NCI-H526 (cell line): ENCODE data around the gene ARL8A.
"Not testable (repeated sequence)": the region's sequence is repeated elsewhere in the genome, so short reads cannot be mapped to it uniquely, and the experiment has no call there.

ENCODE experiments used
- DNase-seq, 2 experiments: peaks; one replicate each; lab custom pipeline; 2025; lab: John Stamatoyannopoulos, UW

Gene ARL8A

DNA sequence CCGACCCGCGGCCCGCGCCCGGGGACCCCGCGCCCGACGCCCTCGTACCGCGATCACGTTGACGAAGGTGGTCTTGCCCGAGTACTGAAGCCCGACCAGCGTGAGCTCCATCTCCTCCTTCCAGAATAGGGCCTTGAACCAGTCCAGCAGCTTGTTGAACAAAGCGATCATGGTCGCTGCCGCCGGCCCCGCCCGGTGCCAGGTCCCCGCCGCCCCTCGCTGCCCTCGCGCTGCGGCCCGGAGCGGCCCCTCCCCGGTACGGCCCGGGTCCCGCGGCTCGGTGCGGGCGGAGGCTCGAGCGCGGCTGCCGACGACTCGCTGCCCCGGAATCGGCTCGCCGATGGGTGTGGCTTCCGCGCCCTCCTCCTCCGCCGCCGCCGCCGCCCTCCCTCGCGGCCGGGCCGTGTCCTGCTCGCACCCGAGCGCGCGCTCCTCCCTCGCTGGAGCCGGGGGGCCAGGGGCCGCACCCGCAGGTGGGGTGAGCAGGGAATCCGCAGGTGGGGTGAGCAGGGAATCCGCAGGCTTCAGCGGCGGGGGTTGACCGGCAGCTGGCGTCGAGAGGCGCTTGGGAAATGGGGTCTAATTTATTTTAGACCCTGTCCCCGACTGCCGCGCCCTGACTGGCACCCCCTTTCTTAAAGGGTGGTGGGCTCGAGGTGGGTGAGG, at the start of gene ARL8A:
Gene ARL8A (minus strand): TSS at position 336 of the 666 bp plus-strand sequence. CDS start 165 bp downstream, at position 171.
- DNase-seq = peak in 1 of 2 experiments; percentile 70

DNA sequence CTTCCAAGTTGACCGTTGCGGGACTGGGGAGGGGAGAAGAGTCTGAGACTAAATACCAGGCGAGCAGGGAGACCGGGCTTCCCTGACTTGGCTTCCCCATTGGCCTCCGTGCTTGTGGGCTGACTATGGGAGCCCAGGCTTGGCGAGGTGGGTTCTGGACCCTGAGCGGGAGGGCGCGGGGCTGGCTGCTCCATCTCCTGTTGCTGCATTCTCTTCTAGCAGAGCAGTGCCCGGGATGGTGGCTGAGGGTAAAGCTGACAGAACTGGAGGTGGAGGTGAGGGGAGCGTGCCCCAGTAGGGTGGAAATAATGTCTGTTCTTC, 49.8 kb upstream of the ARL8A start:
- DNase-seq = no peak

DNA sequence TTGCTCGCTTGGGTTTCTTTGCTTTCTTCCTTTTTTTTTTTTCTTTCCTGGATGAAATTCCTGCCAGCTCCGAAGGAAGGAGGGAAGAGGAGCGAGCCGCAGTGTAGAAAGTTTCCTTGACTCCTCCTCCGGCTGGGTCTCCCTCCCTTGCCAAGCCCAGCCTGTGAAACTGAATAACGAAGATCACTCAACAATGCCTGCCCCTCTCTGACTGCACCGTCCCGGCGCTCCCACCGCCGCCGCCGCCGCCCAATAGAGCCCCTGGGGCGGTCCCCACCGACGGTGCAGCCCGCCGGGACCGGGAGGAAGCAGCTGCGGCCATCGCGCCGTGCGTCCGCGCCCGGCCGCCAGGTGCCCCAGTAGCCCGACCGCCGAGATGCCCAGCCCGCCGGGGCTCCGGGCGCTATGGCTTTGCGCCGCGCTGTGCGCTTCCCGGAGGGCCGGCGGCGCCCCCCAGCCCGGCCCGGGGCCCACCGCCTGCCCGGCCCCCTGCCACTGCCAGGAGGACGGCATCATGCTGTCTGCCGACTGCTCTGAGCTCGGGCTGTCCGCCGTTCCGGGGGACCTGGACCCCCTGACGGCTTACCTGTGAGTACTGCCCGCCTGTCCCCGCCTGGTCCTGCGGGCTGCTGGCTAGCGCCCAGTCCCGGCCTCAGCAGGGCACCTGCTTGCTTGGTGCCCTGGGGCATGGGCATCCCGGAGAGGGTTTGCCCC, 49.2 kb upstream of the ARL8A start, which contains the start of gene LGR6:
Gene LGR6 (plus strand): TSS at position 186 of the 714 bp plus-strand sequence. CDS start 191 bp downstream, at position 377.
- peak in 1 of 2 experiments; percentile 30 for DNase-seq

DNA sequence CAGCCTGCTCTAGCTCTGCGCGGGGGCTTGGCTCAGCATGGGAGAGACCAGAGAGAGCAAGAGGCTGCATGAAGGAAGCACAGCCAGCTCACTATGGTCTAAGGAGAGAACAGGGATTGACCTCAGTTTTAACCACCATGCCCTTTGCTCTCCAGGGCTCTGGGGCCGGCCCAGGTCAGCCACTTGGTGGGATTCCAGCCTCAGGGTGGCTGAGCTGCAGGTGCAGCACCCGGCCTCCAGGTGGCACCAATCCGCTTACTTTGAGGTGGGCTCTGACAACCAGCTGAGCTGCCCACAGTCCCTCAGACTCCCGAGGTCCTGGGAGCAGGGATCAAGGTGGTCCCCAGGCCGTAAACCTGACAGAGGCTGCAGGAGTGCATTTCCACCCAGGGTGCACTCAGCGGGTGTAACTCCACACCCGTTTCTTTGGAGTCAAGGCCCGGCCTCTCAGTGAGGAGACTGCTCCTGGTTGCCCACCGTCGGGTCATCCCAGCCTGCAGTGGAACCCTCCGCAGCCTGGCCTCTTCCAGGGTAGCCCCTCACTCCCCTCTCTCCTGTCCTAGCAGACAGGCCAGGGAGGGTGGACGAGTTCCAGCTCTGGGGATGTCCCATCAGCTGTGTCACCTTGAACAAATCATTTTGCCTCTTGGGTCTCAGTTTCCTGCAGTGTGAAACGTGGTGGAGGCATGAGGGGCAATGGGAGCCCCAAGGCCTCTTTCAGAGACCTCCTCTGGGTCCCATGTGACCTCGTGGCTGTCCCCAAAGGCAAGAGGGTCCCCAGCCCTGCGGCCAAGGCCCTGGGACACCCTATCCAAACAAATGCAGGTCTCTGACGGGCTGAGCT, 48.5 kb upstream of the ARL8A start:
- DNase-seq = peak in 1 of 2 experiments; percentile 70

DNA sequence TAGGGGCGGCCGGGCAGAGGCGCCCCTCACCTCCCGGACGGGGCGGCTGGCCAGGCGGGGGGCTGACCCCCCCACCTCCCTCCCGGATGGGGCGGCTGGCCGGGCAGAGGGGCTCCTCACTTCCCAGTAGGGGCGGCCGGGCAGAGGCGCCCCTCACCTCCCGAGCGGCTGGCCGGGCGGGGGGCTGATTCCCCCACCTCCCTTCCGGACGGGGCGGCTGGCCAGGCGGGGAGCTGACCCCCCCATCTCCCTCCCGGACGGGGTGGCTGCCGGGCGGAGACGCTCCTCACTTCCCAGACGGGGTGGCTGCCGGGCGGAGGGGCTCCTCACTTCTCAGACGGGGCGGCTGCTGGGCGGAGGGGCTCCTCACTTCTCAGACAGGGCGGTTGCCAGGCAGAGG, 46.9 kb upstream of the ARL8A start:
- not testable (repeated sequence) for DNase-seq

DNA sequence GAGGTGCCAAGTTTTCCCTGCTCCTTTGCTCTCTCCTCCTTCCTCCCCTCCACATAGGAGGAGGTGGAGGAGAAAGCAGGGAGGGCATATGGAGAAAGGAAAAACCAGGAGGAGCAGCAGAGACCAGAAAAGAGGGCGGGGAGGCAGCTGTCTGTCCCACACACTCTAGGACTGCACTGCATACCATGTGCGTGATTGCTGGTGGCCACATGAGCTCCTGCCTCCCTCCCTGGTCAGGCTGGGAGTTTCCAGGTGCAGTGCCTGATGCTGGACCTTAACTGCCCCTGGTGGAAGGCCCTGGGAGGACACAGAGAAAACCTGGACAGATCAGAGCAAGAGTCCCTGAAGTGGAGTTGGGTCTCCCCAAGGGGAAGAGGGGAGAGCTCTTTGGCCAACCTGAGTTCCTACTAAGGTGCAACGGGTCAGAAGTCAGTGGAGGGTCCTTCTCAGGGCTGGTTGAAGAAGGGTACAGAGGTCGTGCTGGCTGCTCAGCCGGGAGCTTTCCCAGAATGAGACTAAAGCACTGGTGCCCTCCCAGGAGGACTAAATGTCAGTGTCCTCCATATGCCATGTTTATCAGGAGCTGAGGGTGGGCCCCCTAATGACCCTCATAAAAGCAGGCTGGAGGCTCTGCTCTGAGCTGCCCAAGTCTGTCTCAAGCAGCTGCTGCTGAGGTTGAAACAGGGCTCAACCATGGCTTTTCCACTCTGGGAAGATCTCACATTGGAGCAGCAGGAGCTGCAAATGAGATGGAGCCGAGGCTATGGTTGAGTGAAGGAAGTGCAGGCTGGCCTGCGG, 45.6 kb upstream of the ARL8A start:
- no peak for DNase-seq

DNA sequence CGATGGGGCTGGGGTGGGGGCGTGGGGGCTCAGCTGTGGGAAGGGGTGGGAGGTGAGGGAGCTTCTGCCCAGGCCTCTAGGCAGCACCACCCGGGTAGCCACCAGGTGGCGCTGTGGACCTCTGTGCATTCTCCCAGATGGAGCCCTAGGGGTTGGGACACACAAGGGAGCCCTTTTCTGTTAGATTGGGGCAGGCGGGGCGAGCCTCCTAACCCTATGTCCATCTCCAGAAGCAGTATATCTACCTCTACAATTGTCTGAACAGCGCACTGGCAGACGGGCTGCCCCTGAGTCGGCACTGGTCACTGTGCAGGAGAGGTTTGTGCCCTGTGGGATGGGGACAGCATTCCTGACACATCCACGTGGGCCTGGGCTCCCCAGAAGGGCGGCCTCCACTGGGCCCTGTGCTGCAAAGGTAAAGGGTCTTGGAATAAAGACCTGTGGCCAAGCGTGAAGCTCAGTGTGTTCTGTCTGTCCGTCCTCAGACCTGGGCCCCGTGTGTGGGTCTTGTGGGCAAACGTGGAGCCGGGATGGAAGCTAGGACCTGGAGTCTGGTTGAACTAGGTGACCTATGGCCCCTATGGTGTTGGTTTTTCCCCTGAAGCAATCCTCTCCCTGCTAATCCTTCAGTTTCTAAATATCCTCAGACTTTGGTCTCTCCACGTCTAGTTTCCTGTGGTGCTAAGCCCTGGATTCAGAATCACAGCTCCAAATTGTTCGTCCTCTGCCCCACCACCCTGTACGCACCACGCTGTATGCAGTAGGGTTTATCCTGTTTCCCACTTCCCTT, 44.7 kb upstream of the ARL8A start:
- peak in 1 of 2 experiments; percentile 72 for DNase-seq

DNA sequence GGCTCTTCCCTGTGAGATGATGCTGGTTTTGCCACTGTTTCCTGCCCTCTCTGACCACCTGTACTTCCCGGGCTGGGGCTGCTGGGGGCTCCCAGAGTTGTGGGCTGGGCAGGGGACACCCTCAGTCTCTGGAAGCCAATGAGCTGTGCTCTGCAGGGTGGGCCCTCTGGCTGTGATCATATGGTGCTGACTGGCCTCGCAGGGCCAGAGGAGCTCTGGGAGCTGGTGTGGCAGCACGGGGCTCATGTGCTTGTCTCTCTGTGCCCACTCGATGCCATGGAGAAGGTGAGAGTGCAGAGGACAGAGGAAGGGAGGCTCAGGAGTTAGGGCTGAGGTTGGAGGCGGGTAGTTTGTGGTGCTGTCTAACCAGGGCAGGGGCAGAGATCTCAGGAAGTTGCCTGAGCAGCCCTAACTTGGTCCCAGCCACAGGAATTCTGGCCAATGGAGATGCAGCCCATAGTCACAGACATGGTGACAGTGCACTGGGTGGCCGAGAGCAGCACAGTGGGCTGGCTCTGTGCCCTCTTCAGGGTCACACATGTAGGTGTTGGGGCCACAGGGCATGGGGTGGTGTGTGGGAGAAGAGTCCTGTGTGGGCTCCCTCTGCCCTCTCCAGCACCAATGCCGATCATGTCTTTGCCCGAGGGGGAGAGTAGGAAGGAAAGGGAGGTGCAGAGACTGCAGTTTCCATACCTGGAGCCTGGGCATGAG, 43.3 kb upstream of the ARL8A start:
- DNase-seq = no peak

DNA sequence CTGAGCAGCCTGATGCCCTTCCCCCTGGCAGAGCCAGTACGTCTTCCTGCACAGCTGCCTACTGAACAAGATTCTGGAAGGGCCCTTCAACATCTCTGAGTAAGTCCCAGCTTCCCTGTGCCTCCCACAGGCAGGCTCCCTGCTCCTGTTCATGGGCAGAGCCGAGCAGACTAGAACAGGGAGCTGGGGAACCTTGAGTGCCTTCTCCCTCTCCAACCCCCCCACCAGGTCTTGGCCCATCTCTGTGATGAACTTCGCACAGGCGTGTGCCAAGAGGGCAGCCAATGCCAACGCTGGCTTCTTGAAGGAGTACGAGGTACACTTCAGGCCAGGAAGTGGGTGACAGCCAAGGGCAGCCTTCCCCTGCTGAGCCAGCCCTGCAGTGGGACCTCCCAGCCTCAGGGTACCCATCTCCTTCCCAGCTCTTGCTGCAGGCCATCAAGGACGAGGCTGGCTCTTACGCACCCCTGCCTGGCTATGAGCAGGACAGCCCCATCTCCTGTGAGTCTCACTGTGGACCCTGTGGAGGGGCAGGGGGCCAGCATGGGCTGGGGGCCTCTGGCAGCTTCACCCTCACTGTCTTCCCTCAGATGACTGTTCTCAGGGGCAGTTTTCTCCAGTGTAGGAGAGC, 42.6 kb upstream of the ARL8A start:
- DNase-seq = no peak

DNA sequence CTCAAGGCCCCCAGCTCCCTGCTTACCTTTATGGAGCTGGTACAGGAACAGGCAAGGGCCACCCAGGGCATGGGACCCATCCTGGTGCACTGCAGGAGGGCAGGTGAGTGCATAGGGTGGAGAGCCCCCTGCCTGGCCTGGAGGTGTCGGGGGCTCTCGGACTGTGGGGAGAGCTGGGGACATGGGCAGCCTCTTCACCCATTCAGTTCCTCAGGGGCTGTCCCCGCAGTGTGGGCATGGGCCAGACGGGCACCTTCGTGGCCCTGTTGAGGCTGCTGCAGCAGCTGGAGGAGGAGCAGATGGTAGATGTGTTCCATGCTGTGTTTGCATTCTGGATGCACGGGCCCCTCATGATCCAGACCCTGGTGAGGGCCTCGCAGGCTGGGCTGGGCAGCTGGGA, 41.8 kb upstream of the ARL8A start:
- DNase-seq = no peak

DNA sequence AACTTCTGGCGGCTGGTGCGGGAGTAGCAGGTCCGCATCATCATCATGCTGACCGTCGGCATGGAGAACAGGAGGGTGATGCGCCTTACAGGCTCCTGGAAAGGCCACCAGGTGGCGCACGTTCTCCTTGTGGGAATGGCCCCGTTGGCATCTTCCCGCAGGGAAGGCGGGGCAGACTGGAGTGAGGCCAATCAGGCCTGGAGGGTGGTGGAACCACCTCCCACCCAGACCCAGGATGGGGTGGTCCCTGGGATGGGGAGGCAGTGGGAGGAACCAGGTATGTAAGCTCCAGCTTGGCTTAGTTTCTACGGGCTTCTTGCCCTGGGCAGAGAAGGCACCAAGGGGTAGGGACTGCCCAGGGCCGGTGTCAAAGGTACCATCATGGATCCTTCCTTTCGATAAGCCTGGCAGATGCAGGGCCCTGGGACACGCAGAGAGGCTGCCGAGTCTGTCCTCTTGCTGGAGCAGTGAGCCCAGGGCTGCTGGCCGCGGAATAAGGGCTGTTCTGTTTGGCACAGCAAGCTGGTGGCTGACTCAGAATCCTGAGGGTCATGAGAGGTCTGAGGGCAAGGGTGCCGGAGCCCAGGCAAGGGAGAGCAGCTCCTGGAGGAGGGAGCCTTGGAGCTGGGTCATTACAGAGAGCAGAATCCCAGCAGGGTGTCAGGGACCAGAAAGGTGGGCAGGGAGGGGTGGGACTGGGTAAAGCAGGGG, 40.4 kb upstream of the ARL8A start:
- DNase-seq = peak; percentile 59 to 88

DNA sequence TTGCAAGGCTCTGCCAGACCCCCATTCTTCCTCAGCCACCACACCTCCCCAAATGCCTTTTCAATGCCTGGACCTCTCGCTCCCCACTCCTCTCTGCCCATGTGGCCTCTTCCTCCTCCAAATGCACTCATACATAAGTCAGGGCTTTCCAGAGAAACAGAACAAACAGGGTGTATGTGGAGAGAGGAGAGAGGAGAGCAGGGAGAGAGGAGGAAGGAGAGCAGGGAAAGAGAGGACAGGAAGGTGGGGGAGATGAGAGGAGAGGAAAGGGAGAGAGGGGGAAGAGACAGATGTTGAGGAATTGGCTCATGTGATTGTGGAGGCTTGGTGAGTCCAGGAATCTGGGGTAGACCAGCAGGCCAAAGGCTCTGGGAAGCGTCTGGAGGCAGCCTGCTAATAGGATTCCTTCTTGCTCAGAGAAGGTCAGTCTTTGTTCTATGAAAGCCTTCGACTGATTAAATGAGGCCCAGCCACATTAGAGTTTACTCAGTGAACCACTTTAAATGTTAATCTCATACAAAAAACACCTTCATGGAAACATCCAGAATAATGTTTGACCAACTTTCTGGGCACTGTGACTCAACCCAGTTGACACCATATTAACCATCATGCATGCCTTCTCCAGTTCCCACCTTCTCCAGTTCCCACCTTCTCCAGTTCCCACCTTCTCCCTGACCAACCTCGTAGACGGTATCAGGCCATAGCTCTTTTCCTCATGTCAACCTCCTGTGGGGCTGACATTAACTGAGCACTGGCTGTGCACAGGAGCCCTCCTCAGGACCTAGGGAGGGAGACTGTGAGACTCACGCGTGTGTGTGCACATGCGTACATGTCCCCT, 37.7 kb upstream of the ARL8A start:
- DNase-seq = no peak

DNA sequence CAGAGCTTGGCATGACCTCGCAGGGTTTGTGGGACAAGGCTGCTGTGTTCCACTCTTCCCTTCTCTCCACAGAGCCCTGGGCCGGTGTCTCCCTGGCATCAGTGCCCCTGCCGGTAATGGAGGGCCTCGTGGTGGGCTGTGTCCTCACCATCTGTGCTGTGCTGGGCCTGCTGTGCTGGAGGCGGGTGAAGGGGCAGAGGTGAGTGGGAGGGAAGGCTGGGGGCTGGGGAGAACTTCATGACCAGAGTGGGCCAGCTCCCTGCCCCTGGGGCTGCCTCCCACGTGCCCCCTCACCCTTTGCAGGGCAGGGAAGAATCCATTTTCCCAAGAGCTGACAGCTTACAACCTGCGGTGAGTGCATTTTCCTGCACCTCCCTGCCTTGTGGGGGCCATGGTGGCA, 37.0 kb upstream of the ARL8A start:
- DNase-seq = no peak

DNA sequence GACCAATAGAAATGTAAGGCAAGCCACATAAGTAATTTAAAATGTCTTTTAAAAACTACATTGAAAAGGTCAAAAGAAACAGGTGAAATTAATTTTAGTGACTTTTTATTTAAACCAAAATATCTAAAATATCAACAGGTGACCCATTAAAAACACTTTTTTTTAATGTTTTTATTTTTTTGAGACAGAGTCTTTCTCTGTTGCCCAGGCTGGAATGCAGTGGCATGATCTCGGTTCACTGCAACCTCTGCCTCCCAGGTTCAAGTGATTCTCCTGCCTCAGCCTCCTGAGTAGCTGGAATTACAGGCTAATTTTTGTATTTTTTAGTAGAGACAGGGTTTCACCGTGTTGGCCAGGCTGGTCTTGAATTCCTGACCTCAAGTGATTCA, 36.2 kb upstream of the ARL8A start:
- DNase-seq = not testable (repeated sequence)

DNA sequence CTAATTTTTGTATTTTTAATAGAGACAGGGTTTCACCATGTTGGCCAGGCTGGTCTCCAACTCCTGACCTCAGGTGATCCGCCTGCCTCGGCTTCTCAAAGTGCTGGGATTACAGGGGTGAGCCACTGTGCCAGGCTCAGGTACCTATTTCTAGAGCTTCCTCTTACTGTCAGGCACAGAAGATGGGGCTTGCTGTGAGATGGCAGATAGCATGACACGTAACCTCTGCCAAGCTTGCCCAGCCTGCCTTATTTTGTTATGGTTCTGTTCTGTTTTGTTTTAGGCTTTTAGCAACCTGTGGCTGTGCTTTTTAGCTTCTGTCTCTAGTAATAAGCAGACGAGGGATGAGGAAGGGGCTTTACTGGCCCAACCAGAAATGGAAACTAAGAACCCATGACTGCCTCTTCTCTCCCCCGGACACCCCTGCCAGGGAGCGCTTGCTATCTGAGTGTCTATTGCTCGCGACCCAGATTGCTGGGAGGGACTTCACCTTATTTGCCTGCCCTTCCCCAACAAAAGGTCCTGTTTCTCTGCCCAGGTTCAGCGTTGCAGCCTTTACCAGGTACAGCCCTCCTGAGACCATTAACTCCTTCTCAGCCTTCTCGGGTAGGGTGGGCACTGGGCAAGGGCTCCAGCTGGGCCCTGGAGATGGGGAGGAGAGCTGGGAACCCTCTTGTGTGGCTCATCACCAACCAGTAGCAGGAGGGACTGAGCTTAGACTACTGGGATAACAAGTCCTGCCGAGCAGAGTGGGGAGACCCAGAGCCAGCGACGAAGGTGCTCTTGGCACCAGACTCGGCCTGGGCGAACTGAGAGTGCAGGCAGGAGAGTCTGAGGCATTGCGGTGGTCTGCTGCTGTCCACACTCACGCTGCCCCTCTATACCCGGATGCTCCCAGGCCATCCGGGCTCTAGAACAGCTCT, 35.6 kb upstream of the ARL8A start:
- peak; percentile 4 to 58 for DNase-seq

DNA sequence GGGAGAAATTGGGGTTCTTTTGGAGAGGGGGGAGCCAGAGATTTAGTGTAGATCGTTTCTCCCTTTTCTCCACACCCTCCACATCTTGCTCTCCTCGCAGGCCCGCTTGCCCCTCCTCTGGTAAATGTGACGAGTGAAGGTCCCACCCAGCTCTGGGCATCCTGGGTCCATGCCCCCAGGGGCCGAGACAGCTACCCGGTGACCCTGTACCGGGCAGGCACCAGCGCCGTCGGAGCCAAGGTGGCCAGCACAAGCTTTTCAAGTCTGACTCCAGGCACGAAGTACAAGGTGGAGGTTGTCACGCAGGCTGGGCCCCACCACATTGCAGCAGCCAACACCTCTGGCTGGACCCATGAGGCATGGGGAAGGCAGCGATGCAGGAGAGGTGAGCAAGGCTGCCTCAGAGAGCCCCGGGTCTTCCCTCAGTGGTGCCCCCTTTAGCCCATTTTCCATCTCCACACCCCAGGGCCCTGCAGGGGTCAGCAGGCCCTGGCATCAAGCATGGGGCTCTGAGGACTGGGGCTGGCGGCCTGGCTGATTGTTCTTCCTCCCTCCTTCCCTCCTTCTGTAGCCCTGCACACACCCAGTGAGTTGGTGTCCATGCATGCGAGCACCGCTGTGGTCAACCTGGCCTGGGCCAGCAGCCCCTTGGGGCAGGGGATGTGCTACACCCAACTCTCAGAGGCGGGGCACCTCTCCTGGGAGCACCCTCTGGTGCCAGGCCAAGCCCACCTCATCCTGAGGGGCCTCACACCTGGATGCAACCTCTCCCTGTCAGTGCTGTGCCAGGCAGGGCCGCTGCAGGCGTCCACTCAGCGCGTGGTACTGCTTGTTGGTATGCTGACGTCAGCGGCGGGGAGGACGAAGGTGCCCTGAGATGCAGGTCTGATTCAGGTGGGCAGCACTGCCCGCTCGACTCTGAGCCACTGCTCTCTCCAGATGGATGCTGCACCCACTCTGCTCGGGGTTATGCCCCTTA, 32.7 kb upstream of the ARL8A start:
- no peak for DNase-seq
